ENCODE data around the gene ZC2HC1B.
"Not testable (repeated sequence)": the region's sequence is repeated elsewhere in the genome, so short reads cannot be mapped to it uniquely, and the experiment has no call there.

DNA sequence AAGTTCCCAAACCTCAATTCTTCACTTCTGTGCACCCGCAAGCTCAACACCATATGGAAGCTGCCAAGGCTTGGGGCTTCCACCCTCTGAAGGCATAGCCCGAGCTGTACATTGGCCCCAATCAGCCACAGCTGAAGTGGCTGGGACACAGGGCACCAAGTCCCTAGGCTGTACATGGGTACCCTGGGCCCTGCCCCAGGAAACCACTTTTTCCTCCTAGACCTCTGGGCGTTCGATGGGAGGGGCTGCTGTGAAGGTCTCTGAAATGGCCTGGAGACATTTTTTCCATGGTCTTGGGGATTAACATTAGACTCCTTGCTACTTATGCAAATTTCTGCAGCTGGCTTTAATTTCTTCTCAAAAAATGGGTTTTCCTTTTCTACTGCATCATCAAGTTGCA lies 9.3 kb downstream of the ZC2HC1B start:
- not testable (repeated sequence) for TF ChIP-seq CTCF (conservative IDR thresholded peaks at IDR 0.05 in 1 of 2, IDR thresholded peaks at IDR 0.05 in 1 of 2; ENCODE audit: low read depth in 1 of 2, low read length in 2 of 2); EZH2 (IDR thresholded peaks at IDR 0.05; ENCODE audit: low read length, missing control alignments)
